Measurements from ENCODE around the gene CBL. TPM values are rescaled to one million over a fixed set of nuclear protein-coding genes. Genes with fewer than 3 reads are reported as not detected.

CBL gene
- total and polyA plus RNA-seq, 2 experiments from 2014 or later: 31.6 to 67.6 TPM

DNA sequence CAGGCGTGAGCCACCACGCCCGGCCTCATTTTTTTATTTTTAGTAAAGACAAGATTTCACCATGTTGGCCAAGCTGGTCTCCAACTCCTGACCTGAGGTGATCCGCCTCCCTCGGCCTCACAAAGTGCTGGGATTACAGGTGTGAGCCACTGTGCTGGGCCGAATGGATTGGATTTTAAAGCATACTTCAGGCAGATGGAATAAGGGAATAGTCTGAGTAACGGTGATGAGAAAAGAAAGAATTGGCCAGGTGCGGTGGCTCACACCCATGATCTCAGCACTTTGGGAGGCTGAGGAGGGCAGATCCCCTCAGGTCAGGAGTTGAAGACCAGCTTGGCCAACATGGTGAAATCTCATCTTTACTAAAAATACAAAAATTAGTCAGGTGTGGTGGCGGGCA, 2.1 kb upstream of the CBL start:
- DNase-seq (ENCODE audit: low spot score) (no peak), ATAC-seq (no peak)
- Mint-ChIP-seq H3K27me3 (ENCODE audit: insufficient read depth, low read depth, poor library complexity) (peaks cover 5% of the 10 kb centered on the region), H3K4me3 (no peak overlapping the region), H3K27ac (no peak overlapping the region), H3K4me1 (peaks cover 19% of the 10 kb centered on the region), H3K36me3 (ENCODE audit: low read depth) (peaks cover 4% of the 10 kb centered on the region; the same call in 1 of the 3 replicates), H3K9me3 (peaks cover 2% of the 10 kb centered on the region; the same call in 1 of the 3 replicates)
- Histone ChIP-seq H3K4me2 (no peak overlapping the region), H3K4me3 (no peak overlapping the region), H2AFZ (no peak overlapping the region), H3K79me2 (replicated peaks; ENCODE audit: insufficient read depth) (peaks cover 24% of the 10 kb centered on the region), H3F3A (replicated peaks; ENCODE audit: low read depth) (peaks cover 10% of the 10 kb centered on the region), H3K27me3 (ENCODE audit: insufficient read depth) (no peaks in the 10 kb centered on the region), H4K20me1 (replicated peaks; ENCODE audit: insufficient read depth) (peaks cover 11% of the 10 kb centered on the region), H3K9me2 (ENCODE audit: insufficient read depth) (no peaks in the 10 kb centered on the region), H3K27ac (ENCODE audit: low read depth) (no peak overlapping the region), H3K36me3 (ENCODE audit: insufficient read depth) (no peaks in the 10 kb centered on the region), H3K4me1 (ENCODE audit: insufficient read depth) (peaks cover 29% of the 10 kb centered on the region)
- no peak for TF ChIP-seq EZH2phosphoT487 (IDR thresholded peaks at IDR 0.05; ENCODE audit: unreplicated experiment)
- no peak for TF ChIP-seq JUNB (IDR thresholded peaks at IDR 0.05; ENCODE audit: unreplicated experiment)
- TF ChIP-seq, protein P1, sequence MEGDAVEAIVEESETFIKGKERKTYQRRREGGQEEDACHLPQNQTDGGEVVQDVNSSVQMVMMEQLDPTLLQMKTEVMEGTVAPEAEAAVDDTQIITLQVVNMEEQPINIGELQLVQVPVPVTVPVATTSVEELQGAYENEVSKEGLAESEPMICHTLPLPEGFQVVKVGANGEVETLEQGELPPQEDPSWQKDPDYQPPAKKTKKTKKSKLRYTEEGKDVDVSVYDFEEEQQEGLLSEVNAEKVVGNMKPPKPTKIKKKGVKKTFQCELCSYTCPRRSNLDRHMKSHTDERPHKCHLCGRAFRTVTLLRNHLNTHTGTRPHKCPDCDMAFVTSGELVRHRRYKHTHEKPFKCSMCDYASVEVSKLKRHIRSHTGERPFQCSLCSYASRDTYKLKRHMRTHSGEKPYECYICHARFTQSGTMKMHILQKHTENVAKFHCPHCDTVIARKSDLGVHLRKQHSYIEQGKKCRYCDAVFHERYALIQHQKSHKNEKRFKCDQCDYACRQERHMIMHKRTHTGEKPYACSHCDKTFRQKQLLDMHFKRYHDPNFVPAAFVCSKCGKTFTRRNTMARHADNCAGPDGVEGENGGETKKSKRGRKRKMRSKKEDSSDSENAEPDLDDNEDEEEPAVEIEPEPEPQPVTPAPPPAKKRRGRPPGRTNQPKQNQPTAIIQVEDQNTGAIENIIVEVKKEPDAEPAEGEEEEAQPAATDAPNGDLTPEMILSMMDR (conservative IDR thresholded peaks at IDR 0.05; ENCODE audit: low read depth in 2 of 2): no peak
- TF ChIP-seq EZH2 (IDR thresholded peaks at IDR 0.05; ENCODE audit: low read depth, unreplicated experiment): no peak
- TF ChIP-seq ZNF331 (CRISPR knock-in tag; IDR thresholded peaks at IDR 0.05; ENCODE audit: low read depth): no peak
- no peak for TF ChIP-seq NANOG (IDR thresholded peaks at IDR 0.05; ENCODE audit: borderline replicate concordance)
- TF ChIP-seq, protein P2, sequence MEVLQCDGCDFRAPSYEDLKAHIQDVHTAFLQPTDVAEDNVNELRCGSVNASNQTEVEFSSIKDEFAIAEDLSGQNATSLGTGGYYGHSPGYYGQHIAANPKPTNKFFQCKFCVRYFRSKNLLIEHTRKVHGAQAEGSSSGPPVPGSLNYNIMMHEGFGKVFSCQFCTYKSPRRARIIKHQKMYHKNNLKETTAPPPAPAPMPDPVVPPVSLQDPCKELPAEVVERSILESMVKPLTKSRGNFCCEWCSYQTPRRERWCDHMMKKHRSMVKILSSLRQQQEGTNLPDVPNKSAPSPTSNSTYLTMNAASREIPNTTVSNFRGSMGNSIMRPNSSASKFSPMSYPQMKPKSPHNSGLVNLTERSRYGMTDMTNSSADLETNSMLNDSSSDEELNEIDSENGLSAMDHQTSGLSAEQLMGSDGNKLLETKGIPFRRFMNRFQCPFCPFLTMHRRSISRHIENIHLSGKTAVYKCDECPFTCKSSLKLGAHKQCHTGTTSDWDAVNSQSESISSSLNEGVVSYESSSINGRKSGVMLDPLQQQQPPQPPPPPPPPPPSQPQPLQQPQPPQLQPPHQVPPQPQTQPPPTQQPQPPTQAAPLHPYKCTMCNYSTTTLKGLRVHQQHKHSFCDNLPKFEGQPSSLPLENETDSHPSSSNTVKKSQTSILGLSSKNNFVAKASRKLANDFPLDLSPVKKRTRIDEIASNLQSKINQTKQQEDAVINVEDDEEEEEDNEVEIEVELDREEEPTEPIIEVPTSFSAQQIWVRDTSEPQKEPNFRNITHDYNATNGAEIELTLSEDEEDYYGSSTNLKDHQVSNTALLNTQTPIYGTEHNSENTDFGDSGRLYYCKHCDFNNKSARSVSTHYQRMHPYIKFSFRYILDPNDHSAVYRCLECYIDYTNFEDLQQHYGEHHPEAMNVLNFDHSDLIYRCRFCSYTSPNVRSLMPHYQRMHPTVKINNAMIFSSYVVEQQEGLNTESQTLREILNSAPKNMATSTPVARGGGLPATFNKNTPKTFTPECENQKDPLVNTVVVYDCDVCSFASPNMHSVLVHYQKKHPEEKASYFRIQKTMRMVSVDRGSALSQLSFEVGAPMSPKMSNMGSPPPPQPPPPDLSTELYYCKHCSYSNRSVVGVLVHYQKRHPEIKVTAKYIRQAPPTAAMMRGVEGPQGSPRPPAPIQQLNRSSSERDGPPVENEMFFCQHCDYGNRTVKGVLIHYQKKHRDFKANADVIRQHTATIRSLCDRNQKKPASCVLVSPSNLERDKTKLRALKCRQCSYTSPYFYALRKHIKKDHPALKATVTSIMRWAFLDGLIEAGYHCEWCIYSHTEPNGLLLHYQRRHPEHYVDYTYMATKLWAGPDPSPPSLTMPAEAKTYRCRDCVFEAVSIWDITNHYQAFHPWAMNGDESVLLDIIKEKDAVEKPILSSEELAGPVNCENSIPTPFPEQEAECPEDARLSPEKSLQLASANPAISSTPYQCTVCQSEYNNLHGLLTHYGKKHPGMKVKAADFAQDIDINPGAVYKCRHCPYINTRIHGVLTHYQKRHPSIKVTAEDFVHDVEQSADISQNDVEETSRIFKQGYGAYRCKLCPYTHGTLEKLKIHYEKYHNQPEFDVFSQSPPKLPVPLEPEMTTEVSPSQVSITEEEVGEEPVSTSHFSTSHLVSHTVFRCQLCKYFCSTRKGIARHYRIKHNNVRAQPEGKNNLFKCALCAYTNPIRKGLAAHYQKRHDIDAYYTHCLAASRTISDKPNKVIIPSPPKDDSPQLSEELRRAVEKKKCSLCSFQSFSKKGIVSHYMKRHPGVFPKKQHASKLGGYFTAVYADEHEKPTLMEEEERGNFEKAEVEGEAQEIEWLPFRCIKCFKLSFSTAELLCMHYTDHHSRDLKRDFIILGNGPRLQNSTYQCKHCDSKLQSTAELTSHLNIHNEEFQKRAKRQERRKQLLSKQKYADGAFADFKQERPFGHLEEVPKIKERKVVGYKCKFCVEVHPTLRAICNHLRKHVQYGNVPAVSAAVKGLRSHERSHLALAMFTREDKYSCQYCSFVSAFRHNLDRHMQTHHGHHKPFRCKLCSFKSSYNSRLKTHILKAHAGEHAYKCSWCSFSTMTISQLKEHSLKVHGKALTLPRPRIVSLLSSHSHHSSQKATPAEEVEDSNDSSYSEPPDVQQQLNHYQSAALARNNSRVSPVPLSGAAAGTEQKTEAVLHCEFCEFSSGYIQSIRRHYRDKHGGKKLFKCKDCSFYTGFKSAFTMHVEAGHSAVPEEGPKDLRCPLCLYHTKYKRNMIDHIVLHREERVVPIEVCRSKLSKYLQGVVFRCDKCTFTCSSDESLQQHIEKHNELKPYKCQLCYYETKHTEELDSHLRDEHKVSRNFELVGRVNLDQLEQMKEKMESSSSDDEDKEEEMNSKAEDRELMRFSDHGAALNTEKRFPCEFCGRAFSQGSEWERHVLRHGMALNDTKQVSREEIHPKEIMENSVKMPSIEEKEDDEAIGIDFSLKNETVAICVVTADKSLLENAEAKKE (CRISPR knock-in tag; IDR thresholded peaks at IDR 0.05): no peak
- no peak for TF ChIP-seq STAT1 (IDR thresholded peaks at IDR 0.05; ENCODE audit: unreplicated experiment)
- TF ChIP-seq ZNF114 (CRISPR knock-in tag; IDR thresholded peaks at IDR 0.05): no peak
- no peak for TF ChIP-seq CREB1 (CRISPR knock-in tag; IDR thresholded peaks at IDR 0.05; ENCODE audit: low read depth)
- TF ChIP-seq, protein P3, sequence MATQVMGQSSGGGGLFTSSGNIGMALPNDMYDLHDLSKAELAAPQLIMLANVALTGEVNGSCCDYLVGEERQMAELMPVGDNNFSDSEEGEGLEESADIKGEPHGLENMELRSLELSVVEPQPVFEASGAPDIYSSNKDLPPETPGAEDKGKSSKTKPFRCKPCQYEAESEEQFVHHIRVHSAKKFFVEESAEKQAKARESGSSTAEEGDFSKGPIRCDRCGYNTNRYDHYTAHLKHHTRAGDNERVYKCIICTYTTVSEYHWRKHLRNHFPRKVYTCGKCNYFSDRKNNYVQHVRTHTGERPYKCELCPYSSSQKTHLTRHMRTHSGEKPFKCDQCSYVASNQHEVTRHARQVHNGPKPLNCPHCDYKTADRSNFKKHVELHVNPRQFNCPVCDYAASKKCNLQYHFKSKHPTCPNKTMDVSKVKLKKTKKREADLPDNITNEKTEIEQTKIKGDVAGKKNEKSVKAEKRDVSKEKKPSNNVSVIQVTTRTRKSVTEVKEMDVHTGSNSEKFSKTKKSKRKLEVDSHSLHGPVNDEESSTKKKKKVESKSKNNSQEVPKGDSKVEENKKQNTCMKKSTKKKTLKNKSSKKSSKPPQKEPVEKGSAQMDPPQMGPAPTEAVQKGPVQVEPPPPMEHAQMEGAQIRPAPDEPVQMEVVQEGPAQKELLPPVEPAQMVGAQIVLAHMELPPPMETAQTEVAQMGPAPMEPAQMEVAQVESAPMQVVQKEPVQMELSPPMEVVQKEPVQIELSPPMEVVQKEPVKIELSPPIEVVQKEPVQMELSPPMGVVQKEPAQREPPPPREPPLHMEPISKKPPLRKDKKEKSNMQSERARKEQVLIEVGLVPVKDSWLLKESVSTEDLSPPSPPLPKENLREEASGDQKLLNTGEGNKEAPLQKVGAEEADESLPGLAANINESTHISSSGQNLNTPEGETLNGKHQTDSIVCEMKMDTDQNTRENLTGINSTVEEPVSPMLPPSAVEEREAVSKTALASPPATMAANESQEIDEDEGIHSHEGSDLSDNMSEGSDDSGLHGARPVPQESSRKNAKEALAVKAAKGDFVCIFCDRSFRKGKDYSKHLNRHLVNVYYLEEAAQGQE (IDR thresholded peaks at IDR 0.05; ENCODE audit: unreplicated experiment): no peak
- TF ChIP-seq, protein P4, sequence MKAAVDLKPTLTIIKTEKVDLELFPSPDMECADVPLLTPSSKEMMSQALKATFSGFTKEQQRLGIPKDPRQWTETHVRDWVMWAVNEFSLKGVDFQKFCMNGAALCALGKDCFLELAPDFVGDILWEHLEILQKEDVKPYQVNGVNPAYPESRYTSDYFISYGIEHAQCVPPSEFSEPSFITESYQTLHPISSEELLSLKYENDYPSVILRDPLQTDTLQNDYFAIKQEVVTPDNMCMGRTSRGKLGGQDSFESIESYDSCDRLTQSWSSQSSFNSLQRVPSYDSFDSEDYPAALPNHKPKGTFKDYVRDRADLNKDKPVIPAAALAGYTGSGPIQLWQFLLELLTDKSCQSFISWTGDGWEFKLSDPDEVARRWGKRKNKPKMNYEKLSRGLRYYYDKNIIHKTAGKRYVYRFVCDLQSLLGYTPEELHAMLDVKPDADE (IDR thresholded peaks at IDR 0.05): no peak
- no peak for TF ChIP-seq POLR2AphosphoS5 (IDR thresholded peaks at IDR 0.05; ENCODE audit: low read depth)

Data from GM23338 (cell line).